K562 (cell line): ENCODE data around the gene STX2. TPM values are rescaled to one million over a fixed set of nuclear protein-coding genes. Genes with fewer than 3 reads are reported as not detected.
A peak's percentile ranks its signal among the peaks of the same experiment; 100 is the strongest.

ENCODE experiments used
- ATAC-seq: fragments of 200-7000 bp; cut with Tn5 transposase; 3 replicates; pipeline ENCODE4 v1.9.1; 2020; ENCODE audit warnings: moderate library complexity
- BruUV-seq: library from RNA; stranded (reverse); fragments of 400-500 nt; replicated peaks from 2 replicates; lab custom pipeline; 2021; lab: Mats Ljungman, UMichigan
- CTCF ChIA-PET: fragments of 300-600 bp; formaldehyde crosslinking; extraction: SDS; loops from one replicate; lab custom pipeline; 2021; ENCODE audit warnings: low intra/inter-chr PET ratio; lab: Yijun Ruan, JAX
- POLR2A ChIA-PET: fragments of 300-600, 350-650 bp; sonication (Branson Sonifier 250); formaldehyde crosslinking; extraction: SDS; loops from one replicate; lab custom pipeline; 2021; ENCODE audit warnings: antibody characterized with exemption, inconsistent platforms; lab: Yijun Ruan, JAX
- DNase-seq, 4 experiments: peaks; one replicate each; pipeline versions ENCODE4 v3.0.0 to v3.0.0-alpha.2; 2011 to 2018; ENCODE audit warnings: low spot score in 3 of 4, mixed read lengths in 3 of 4; ENCODE audit errors: extremely low read depth in 1 of 4
- FAIRE-seq: peaks from 2 replicates; lab custom pipeline; 2011; peaks lifted over from hg19 to GRCh38; lab: Jason Lieb, UNC
- H2AFZ ChIP-seq: 2 replicates; pipeline ENCODE4 v1.6.0; 2011; ENCODE audit warnings: low read depth, low read length, control low read depth, inconsistent platforms
- H3K27ac ChIP-seq: fragments of 200-600 bp; 3 replicates; pipeline ENCODE4 v1.8.0; 2011; ENCODE audit warnings: low read depth, mild to moderate bottlenecking, control low read depth, inconsistent platforms, low read length, moderate library complexity, mixed read lengths; ENCODE audit errors: extremely low read depth
- H3K27me3 ChIP-seq, 2 experiments: fragments of 300-600 bp in 1 of 2; 2 replicates in 1 of 2; 3 replicates in 1 of 2; pipeline versions ENCODE4 v1.6.0 to v1.8.0; 2011; ENCODE audit warnings: inconsistent platforms in 2 of 2, low read length in 2 of 2, mild to moderate bottlenecking in 1 of 2, mixed read lengths in 1 of 2, moderate library complexity in 1 of 2; ENCODE audit not compliant: control insufficient read depth in 2 of 2, insufficient read depth in 2 of 2
- H3K36me3 ChIP-seq: fragments of 300-600 bp; 3 replicates; pipeline ENCODE4 v1.8.0; 2011; ENCODE audit warnings: mild to moderate bottlenecking, low read length, inconsistent platforms; ENCODE audit not compliant: control insufficient read depth, insufficient read depth
- H3K4me1 ChIP-seq, 2 experiments: fragments of 200-600 bp in 1 of 2; replicated peaks in 1 of 2; 2 replicates in 1 of 2; 3 replicates in 1 of 2; pipeline versions ENCODE4 v1.5.1 to v1.8.0; 2011; ENCODE audit warnings: inconsistent platforms in 2 of 2, low read length in 2 of 2, mild to moderate bottlenecking in 1 of 2, mixed read lengths in 1 of 2, moderate library complexity in 1 of 2; ENCODE audit not compliant: control insufficient read depth in 2 of 2, insufficient read depth in 2 of 2
- H3K4me2 ChIP-seq: 2 replicates; pipeline ENCODE4 v1.6.1; 2011; ENCODE audit warnings: low read length, control low read depth, inconsistent platforms, mixed read lengths; ENCODE audit not compliant: insufficient read depth
- H3K4me3 ChIP-seq: fragments of 200-600 bp; sonication (generic), shearing (Covaris generic); 2 replicates; pipeline ENCODE4 v1.5.1; 2016; ENCODE audit warnings: control low read depth, inconsistent platforms
- H3K79me2 ChIP-seq: fragments of 200-600 bp; 3 replicates; pipeline ENCODE4 v1.8.0; 2011; ENCODE audit warnings: low read length, inconsistent platforms; ENCODE audit not compliant: control insufficient read depth, insufficient read depth
- H3K9ac ChIP-seq, 2 experiments: 2 replicates each; pipeline versions ENCODE4 v1.6.0 to v1.6.1; 2011; ENCODE audit warnings: low read depth in 2 of 2, low read length in 2 of 2, control low read depth in 1 of 2, inconsistent platforms in 1 of 2, mild to moderate bottlenecking in 1 of 2, mixed read lengths in 1 of 2; ENCODE audit not compliant: insufficient read depth in 1 of 2
- H3K9me1 ChIP-seq: one replicate; pipeline ENCODE4 v1.6.0; 2011; ENCODE audit warnings: inconsistent platforms, mild to moderate bottlenecking, low read length, moderate library complexity; ENCODE audit not compliant: control insufficient read depth, insufficient read depth
- H3K9me3 ChIP-seq: replicated peaks from 2 replicates; pipeline ENCODE4 v1.5.1; 2011; ENCODE audit warnings: low read depth, low read length, inconsistent platforms; ENCODE audit not compliant: control insufficient read depth, insufficient read depth
- H4K20me1 ChIP-seq: replicated peaks from 2 replicates; pipeline ENCODE4 v1.6.1; 2011; ENCODE audit warnings: low read length, inconsistent platforms, mixed read lengths; ENCODE audit not compliant: control insufficient read depth, insufficient read depth
- FOSL1 ChIP-seq: fragments of 200-800 bp; sonication (Bioruptor generic); conservative IDR thresholded peaks from 2 replicates; pipeline ENCODE4 v1.6.1; 2016; ENCODE audit warnings: missing genetic modification characterization, missing compliant biosample characterization
- HNRNPK ChIP-seq: fragments of 200-400 bp; formaldehyde crosslinking; IDR thresholded peaks from one replicate; pipeline ENCODE4 v1.6.1; 2018; ENCODE audit warnings: mild to moderate bottlenecking, low read depth, low read length; ENCODE audit not compliant: poor library complexity, severe bottlenecking
- RBM25 ChIP-seq: fragments of 200-400 bp; formaldehyde crosslinking; IDR thresholded peaks from 2 replicates; pipeline ENCODE4 v1.6.1; 2018; ENCODE audit warnings: low read length, low read depth, moderate library complexity; ENCODE audit not compliant: severe bottlenecking
- XRCC4 ChIP-seq: IDR thresholded peaks from one replicate; pipeline ENCODE4 v1.6.1; 2011; ENCODE audit not compliant: insufficient read depth, insufficient read length; ENCODE audit errors: extremely low read depth
- WGBS: fragments of 100-300 bp; shearing (Covaris generic); methylation state at CpG from one replicate; pipeline ENCODE4 v1.1.6; 2016; ENCODE audit warnings: low coverage, mixed read lengths; ENCODE audit not compliant: insufficient coverage; ENCODE audit errors: missing lambda C conversion rate; 5-methylcytosine and 5-hydroxymethylcytosine counted together
- in situ Hi-C: fragments of 300-500 bp; cut with MboI; formaldehyde crosslinking; loops from 4 replicates; pipeline ENCODE4 v1.15.0; 2018; ENCODE audit warnings: inconsistent platforms, mixed read lengths
- intact Hi-C: fragments of 100-400 bp; cut with micrococcal nuclease; formaldehyde crosslinking; loops from 2 replicates; pipeline ENCODE4 v1.14.2; 2022
- polyA plus RNA-seq, 8 experiments: library from polyadenylated mRNA; depleted of rRNA in 4 of 8; stranded (reverse) in 5 of 8; unstranded in 3 of 8; fragments of >200 nt; fragmentation: Nextera tagmentation in 2 of 8; fragmentation: Illumina TruSeq in 1 of 8; extraction: Ambion mirVana in 2 of 8; extraction: Trizol in 1 of 8; gene quantifications; 2 replicates each; pipeline versions ENCODE4 v1.2.1 to v1.2.3, GENCODE V29; 2011 to 2014; ENCODE audit warnings: inconsistent platforms in 1 of 8, missing spikeins in 1 of 8
- total RNA-seq, 7 experiments: library from RNA; depleted of rRNA in 6 of 7; stranded (reverse); fragments of >200 nt in 6 of 7; fragmentation: Illumina TruSeq in 2 of 7; extraction: Trizol in 2 of 7; gene quantifications; 2 replicates each; pipeline versions ENCODE4 v1.2.1 to v1.2.3, GENCODE V29; 2011 to 2021; ENCODE audit warnings: low replicate concordance in 1 of 7

Gene STX2
- total and polyA plus RNA-seq, 9 of the 15 experiments (the other 6 are each of a cell fraction or from before 2014, with no cell fraction given), result 22.2 to 54.6 (median 30.8) TPM

- FAIRE-seq (no peak), ATAC-seq (no peak), DNase-seq (no peak)
- POLR2A ChIA-PET, result no interaction called here
- in situ Hi-C loops, result loop anchor here (25.0 kb wide), 1 partner anchor 707 kb away; no protein-coding TSS in a partner anchor
- Histone ChIP-seq H2AFZ (no peak overlapping the region), H3K4me2 (no peak overlapping the region), H3K9ac (no peak overlapping the region), H4K20me1 (no peaks in the 10 kb centered on the region), H3K9me1 (no peaks in the 10 kb centered on the region), H3K4me3 (no peak overlapping the region), H3K79me2 (no peaks in the 10 kb centered on the region), H3K36me3 (no peaks in the 10 kb centered on the region), H3K4me1 (no peaks in the 10 kb centered on the region), H3K9me3 (no peaks in the 10 kb centered on the region), H3K27ac (no peak overlapping the region), H3K27me3 (peaks cover 3 to 17% of the 10 kb centered on the region in 2 experiments; a peak in 4 of 5 replicates)
- intact Hi-C loops, result loop anchor here (10.0 kb wide), 1 partner anchor 339 kb away; no protein-coding TSS in a partner anchor
- TF ChIP-seq HNRNPK, result no peak
- TF ChIP-seq FOSL1 (tag), result no peak
- CTCF ChIA-PET, result no interaction called here
- WGBS, result 0% methylated on average over 5 of the region's 5 CpGs
- no TSS peak for BruUV-seq
Measured at GRCh38 chr12:130744274-130744673, 94.8 kb downstream of the STX2 start.

DNA sequence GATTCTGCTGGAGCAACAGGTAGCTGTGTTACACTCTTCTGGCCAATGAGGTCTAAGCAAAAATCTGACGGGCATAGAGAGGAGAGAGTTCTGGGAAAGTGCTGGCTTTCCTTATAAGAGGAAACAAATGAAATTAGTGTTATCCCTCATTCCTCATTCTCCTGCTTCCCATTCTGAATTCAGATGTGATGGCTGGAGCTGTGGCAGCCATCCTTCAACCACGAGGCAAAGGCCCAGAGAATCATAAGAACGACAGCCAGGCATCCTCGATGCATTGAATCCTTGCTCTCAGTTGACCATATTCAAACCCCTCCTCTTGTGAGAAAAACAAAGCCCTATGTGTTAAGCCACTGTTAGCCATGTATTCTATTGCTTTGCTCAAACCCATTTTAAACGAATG, 95.4 kb downstream of the STX2 start:
- H3K4me2 ChIP-seq, result no peak overlapping the region
- ATAC-seq (no peak), DNase-seq (no peak), FAIRE-seq (no peak)
- H3K4me3 ChIP-seq, result no peak overlapping the region
- no peak overlapping the region for H3K27ac ChIP-seq
- H3K9me1 ChIP-seq, result no peaks in the 10 kb centered on the region
- no peak overlapping the region for H3K9ac ChIP-seq
- peaks cover 0 to 12% of the 10 kb centered on the region in 2 experiments; a peak in 3 of 5 replicates for H3K27me3 ChIP-seq
- 4% methylated on average over 5 of the region's 5 CpGs for WGBS
- POLR2A ChIA-PET, result no interaction called here
- no peaks in the 10 kb centered on the region for H3K79me2 ChIP-seq
- H3K36me3 ChIP-seq, result no peaks in the 10 kb centered on the region
- TF ChIP-seq RBM25 (peak; percentile 87), XRCC4 (no peak)
- H3K9me3 ChIP-seq, result no peaks in the 10 kb centered on the region
- H2AFZ ChIP-seq, result no peak overlapping the region
- in situ Hi-C loops, result loop anchor here (25.0 kb wide), 1 partner anchor 706 kb away; no protein-coding TSS in a partner anchor
- H3K4me1 ChIP-seq, result no peaks in the 10 kb centered on the region
- BruUV-seq, result no TSS peak
- intact Hi-C loops, result loop anchor here (10.0 kb wide), 1 partner anchor 339 kb away; no protein-coding TSS in a partner anchor
- H4K20me1 ChIP-seq, result no peaks in the 10 kb centered on the region
- CTCF ChIA-PET, result no interaction called here
